HAP-1 (cell line): ENCODE data around the gene REX1BD.
A peak's percentile ranks its signal among the peaks of the same experiment; 100 is the strongest.

Experiments
- DNase-seq, 2 experiments: peaks; one replicate each; pipeline ENCODE4 v3.0.0-alpha.2; 2016 to 2020; ENCODE audit warnings: low spot score in 2 of 2
- H3K27me3 ChIP-seq: fragments of 250-450 bp; sonication (Bioruptor Pico); 2 replicates; pipeline ENCODE4 v1.5.1; 2020; ENCODE audit warnings: low read depth, mild to moderate bottlenecking, moderate library complexity
- H3K36me3 ChIP-seq: fragments of 250-450 bp; sonication (Bioruptor Pico); replicated peaks from 2 replicates; pipeline ENCODE4 v1.5.1; 2020; ENCODE audit warnings: mild to moderate bottlenecking
- H3K4me1 ChIP-seq: fragments of 250-450 bp; sonication (Bioruptor Pico); 2 replicates; pipeline ENCODE4 v1.5.1; 2020; ENCODE audit warnings: mild to moderate bottlenecking
- H3K4me3 ChIP-seq: fragments of 250-450 bp; sonication (Bioruptor Pico); 2 replicates; pipeline ENCODE4 v1.5.1; 2020; ENCODE audit warnings: mild to moderate bottlenecking, moderate library complexity
- H3K9me3 ChIP-seq: fragments of 250-450 bp; sonication (Bioruptor Pico); 2 replicates; pipeline ENCODE4 v1.5.1; 2020; ENCODE audit warnings: mild to moderate bottlenecking, moderate library complexity
- in situ Hi-C: fragments of 300-500 bp; cut with MboI; formaldehyde crosslinking; loops from 3 replicates; pipeline ENCODE4 v1.14.3; 2020; ENCODE audit warnings: low sequenced_read_pairs, inconsistent platforms, mixed read lengths

Gene REX1BD

DNA sequence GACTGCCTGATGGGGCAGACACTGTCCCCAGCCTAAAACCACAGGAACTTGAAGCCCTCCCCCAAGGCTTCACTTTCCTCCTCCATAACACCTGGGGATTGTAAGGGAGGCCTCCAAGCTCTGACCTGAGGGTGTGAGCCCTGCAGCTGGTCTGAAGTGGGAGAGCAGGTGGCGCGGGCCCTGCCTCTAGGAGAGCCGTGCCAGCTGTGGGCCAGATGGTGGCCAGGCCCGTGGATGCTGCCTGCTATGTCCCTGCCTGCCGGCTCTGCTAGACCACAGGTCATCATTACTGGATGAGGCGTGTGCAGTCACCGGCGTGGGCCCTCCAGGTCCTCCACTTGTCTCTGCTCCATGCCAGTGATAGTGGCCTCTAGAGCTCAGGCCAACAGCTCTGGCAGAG is 44.7 kb downstream of the REX1BD start:
- H3K27me3 ChIP-seq: no peaks in the 10 kb centered on the region
- H3K9me3 ChIP-seq: no peaks in the 10 kb centered on the region
- in situ Hi-C loops: no loop called here
- no peaks in the 10 kb centered on the region for H3K36me3 ChIP-seq
- H3K4me3 ChIP-seq: no peak overlapping the region
- H3K4me1 ChIP-seq: peaks cover 9% of the 10 kb centered on the region
- DNase-seq: no peak

DNA sequence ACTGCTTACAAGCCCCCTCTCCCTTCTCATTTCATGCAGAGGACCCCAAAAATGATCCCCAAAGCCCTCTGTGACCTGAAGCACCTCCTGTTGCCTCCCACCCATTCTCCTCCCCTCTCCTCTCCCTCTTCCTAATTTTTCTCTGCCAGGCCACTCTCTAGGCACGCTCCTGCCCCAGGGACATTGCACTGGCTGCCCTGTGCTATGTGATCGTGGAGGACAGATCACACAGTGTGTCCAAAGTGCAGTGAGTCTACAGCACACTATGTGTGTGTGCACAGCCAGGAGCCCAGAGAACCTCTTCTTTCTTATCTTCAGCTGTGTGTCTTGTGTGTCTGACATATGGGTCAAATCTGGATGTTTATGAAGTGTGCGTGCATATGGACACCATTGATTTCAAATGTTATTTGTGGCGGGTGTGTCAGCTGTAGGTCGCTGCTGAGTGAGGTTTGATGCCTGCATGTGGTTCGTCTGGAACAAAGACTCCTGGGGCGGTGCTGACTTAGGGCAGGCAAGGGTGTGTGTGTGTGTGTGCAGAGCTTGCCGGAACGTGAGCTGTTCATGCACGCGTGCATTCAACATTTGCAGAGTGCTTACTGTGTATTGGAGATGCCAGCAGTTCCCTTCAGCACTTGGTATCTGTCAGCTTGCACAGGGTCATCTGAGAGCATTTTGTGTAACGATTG is 46.2 kb downstream of the REX1BD start:
- Histone ChIP-seq H3K4me1 (peaks cover 9% of the 10 kb centered on the region), H3K27me3 (no peaks in the 10 kb centered on the region), H3K4me3 (no peak overlapping the region), H3K36me3 (no peaks in the 10 kb centered on the region), H3K9me3 (no peaks in the 10 kb centered on the region)
- in situ Hi-C loops: no loop called here
- DNase-seq: peak in 1 of 2 experiments; percentile 22

DNA sequence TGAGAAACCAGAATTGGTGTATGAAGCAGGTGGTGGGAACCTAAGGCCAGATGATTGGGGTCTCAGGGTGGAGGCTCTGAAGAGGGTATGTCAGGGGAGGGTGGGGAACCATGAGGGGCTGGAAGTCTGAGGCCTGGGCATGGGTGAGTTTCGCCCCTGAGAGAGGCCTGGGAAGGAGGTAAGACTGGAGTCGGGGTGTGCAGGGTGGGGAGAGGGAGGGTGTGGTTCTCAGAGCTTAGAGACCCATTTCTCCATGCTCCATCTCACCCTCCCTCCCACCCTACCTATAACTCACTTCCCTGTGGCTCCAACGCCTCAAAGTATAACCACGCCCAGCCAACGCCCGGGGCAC is 47.2 kb downstream of the REX1BD start:
- Histone ChIP-seq H3K9me3 (no peaks in the 10 kb centered on the region), H3K36me3 (no peaks in the 10 kb centered on the region), H3K4me3 (no peak overlapping the region; the same call in 1 of the 2 replicates), H3K27me3 (no peaks in the 10 kb centered on the region), H3K4me1 (peaks cover 9% of the 10 kb centered on the region)
- DNase-seq: no peak
- in situ Hi-C loops: no loop called here

DNA sequence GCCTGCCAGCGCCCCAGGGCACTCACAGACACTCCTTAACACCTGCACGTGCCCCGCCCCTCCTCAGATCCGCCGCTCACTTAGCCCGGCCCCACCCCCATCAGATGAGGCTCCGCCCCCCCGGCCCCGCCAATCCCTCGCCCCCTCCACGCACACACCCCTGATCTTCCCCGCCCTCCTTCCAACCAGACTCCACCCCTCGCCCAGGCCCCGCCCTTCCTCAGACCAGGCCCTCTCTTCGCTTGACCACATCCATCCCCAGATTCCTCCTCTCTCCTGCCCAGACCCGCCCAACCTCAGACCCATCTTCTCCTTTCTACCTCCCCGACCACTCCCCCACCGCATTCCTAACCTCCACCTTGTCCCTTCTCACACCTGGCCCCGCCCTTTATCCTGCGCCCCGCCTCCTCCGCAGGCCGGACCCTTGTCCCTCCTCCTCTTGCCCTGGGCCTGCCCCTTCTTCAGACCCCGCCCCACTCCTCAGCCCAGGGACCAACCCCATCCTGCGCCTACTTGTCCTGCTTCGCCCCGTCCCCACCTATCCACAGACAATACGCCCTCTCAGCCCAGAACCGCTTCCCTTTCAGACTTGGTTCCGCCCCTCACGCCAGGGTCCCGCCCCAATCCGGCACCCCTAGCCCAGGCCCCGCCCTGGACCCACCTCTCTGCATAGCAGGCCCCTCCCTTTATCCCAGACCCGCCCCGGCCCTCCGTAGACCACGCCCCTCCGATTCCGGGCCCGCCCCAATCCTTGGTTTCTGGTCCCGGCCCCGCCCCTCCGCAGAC is 47.8 kb downstream of the REX1BD start:
- peaks cover 9% of the 10 kb centered on the region for H3K4me1 ChIP-seq
- no peaks in the 10 kb centered on the region for H3K36me3 ChIP-seq
- H3K27me3 ChIP-seq: no peaks in the 10 kb centered on the region
- H3K4me3 ChIP-seq: peak overlapping the region; percentile 90
- DNase-seq: peak; percentile 94 to 99
- no peaks in the 10 kb centered on the region for H3K9me3 ChIP-seq
- in situ Hi-C loops: no loop called here

DNA sequence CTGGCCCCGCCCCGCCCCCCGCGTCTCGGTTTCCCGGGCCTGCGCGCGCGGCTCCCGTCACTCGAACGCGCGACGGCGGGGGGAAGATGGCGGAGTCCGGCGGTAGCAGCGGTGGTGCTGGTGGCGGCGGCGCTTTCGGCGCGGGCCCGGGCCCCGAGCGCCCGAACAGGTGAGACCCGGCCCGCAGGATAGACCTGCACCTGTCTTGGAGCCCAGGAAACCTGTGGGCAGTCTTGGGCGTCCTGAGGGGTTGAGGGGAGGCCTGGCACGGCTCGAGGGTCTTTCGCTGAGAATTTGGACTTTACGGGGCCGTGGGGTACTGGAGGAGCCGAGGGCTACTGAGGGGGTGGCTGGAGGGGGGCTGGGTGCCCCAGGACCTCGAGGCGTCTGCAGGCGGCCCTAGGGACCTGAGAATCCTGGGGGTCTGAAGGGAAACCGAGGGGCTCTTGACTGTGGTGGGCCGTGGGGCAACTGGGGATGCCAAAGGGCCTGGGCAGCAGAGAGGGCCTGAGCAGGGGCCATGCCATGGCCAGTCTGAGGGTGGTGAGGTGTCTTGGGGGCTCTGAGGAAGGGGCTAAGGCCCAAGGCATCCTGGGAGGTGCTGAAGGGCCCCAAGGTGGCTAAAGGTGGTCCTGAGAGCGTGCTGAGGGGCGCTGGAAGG is 48.5 kb downstream of the REX1BD start, which contains the start of gene KLHL26:
Gene KLHL26 (plus strand): TSS at position 60 of the 661 bp plus-strand sequence. CDS start 27 bp downstream, at position 87.
- Histone ChIP-seq H3K4me1 (peaks cover 9% of the 10 kb centered on the region), H3K36me3 (no peaks in the 10 kb centered on the region), H3K4me3 (peak within 1 kb of the TSS; percentile 90), H3K9me3 (no peaks in the 10 kb centered on the region), H3K27me3 (no peaks in the 10 kb centered on the region)
- in situ Hi-C loops: no loop called here
- no peak for DNase-seq

DNA sequence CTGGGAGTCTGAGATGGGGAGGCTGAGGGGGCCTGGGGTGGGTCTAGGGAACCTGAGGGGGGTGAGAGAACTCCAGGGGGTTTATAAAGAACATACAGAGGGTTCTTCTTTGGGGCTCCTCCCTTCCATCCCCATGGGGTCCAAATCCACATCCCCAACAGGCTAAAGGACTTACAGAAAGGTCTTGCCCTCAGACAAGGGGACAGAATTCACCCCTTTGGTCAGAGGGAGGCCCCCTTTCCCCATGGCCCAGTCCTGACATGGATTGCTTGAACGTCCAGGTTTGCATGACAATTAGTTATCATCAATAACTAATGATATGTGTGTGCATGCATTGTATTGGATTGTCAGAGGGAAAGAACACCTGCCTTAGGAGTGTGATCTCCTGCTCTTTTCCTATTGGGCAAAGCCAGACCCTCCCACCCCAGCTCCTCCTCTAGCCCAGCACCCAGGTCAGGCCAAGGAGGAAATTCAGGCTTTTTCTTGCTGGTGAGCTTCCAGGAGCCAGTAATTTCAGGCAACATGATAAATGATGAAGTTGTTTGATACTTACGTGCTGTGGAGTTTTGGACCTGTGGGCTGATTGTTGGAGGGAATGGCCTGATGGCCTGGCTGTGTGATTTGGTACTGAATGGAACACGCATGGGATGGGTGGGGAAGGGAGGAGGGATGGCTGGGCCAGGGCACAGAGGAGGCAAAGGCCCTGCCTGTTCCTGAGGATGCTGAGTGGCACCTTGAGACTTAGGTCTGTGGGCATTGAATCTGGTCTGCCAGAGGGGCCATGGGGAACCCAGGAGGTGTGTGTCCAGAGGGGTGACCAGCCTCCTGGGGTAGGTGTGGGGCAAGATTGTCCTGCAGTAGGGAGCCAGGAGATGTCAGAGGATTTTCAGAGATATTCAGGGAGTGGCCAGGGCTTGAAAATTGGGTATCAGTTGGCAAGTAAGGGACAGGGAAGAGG is 49.4 kb downstream of the REX1BD start:
- Histone ChIP-seq H3K4me3 (peak overlapping the region; percentile 90), H3K9me3 (no peaks in the 10 kb centered on the region), H3K4me1 (peaks cover 9% of the 10 kb centered on the region), H3K36me3 (no peaks in the 10 kb centered on the region), H3K27me3 (no peaks in the 10 kb centered on the region)
- in situ Hi-C loops: no loop called here
- DNase-seq: peak; percentile 37 to 56

DNA sequence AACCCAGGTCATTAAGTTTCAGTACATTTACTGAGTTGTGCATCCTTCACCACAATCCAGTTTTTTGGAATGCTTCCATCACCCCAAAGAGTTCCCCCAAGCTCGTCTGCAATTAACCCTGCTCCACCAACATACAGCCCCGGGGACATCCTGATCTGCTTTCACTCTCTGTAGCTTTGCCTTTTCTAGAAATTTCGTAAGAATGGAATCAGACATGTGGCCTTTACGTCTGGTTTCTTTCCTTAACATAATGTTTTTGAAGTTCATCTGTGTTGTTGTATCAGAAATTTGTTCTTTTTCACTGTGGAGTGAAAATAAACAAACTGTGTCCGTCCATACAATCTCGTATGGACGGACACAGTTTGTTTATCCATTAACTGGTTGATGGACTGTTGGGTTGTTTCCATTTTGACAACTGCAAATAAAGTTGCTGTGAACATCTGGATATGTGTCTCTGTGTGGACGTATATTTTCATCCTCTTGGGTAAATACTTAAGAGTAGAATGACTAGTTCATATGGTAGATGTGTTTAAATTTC is 51.2 kb downstream of the REX1BD start:
- Histone ChIP-seq H3K27me3 (no peaks in the 10 kb centered on the region), H3K4me3 (no peak overlapping the region), H3K9me3 (no peaks in the 10 kb centered on the region), H3K4me1 (peaks cover 9% of the 10 kb centered on the region), H3K36me3 (no peaks in the 10 kb centered on the region)
- in situ Hi-C loops: no loop called here
- no peak for DNase-seq
